Measurements from ENCODE around the gene WFDC8.

DNA sequence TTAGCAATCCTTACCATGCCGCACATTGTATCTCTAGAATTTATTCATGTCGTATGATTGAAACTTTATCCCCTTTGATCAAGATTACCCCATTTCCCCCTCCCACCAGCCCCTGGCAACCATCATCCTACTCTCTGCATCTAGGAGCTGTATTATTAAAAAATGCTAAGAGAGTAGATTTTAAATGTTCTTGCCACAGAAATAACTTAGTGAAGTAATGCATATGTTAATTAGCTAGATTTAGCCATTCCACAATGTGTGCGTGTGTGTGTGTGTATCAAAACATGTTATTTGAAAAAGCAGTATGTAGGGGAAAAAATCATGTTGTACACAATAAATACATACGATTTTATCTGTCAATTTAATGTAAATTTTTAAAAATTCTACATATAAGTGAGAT lies 51.8 kb downstream of the WFDC8 start:
- TF ChIP-seq, protein P1, sequence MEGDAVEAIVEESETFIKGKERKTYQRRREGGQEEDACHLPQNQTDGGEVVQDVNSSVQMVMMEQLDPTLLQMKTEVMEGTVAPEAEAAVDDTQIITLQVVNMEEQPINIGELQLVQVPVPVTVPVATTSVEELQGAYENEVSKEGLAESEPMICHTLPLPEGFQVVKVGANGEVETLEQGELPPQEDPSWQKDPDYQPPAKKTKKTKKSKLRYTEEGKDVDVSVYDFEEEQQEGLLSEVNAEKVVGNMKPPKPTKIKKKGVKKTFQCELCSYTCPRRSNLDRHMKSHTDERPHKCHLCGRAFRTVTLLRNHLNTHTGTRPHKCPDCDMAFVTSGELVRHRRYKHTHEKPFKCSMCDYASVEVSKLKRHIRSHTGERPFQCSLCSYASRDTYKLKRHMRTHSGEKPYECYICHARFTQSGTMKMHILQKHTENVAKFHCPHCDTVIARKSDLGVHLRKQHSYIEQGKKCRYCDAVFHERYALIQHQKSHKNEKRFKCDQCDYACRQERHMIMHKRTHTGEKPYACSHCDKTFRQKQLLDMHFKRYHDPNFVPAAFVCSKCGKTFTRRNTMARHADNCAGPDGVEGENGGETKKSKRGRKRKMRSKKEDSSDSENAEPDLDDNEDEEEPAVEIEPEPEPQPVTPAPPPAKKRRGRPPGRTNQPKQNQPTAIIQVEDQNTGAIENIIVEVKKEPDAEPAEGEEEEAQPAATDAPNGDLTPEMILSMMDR (IDR thresholded peaks at IDR 0.05), result no peak
- TF ChIP-seq POLR2A (IDR thresholded peaks at IDR 0.05), result no peak

Data from thyroid gland (tissue), 4 donors.